ENCODE results near the gene HIGD1B.
A peak's percentile ranks its signal among the peaks of the same experiment; 100 is the strongest.
"Not testable (repeated sequence)": the region's sequence is repeated elsewhere in the genome, so short reads cannot be mapped to it uniquely, and the experiment has no call there.

Gene HIGD1B

GRCh38 chr17:44847586-44847985 is at the start of gene HIGD1B:
Gene HIGD1B, plus strand, starts transcription at chr17:44847883. Its CDS starts 270 bp downstream, at chr17:44848153.
- DNase-seq (ENCODE audit: low spot score) = no peak

GRCh38 chr17:44798356-44798755 is 49.3 kb upstream of the HIGD1B start:
- no peak for DNase-seq (ENCODE audit: low spot score)

GRCh38 chr17:44801880-44802279 is 45.8 kb upstream of the HIGD1B start:
- no peak for DNase-seq (ENCODE audit: low spot score)

- DNase-seq (ENCODE audit: low spot score) = no peak
These were observed 43.2 kb upstream of the HIGD1B start for GRCh38 chr17:44804302-44805089.

DNA sequence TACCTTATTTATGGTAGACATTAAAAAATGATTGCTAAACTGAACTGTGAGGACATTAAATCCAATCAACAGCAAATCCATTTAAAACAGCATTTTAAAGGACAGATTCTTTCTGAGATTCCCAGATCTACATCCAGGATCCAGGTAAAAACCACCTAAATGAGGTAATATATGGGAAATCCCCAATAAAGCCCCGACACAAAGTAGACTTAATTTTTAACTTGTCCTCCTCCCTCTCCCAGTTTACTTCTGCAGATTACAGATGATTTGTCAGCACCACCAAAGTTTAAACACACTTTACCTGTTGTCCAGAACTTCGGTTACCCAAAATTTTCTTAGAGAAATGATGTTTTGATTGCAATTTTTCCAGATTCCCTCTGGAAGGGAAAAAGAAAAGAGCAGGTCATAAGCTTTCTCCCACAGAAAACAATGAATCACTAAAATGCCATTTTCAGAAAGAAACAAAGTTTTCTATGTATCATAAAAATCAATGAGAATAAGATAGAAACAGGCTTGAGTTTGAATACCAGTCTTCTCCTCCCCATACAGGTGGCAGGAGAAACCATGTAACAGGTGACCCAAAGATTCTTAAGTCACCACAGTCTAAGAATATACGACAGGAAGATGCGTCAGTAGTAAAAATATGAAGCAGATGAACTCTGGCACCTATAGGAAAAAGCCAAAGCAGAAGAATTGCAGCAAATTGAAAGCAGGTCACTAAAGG is 40.4 kb upstream of the HIGD1B start:
- no peak for DNase-seq (ENCODE audit: low spot score)

GRCh38 chr17:44807817-44808155 is 39.9 kb upstream of the HIGD1B start:
- DNase-seq (ENCODE audit: low spot score) = no peak

- no peak for DNase-seq (ENCODE audit: low spot score)
These were observed 39.5 kb upstream of the HIGD1B start for GRCh38 chr17:44808156-44808555.

DNA sequence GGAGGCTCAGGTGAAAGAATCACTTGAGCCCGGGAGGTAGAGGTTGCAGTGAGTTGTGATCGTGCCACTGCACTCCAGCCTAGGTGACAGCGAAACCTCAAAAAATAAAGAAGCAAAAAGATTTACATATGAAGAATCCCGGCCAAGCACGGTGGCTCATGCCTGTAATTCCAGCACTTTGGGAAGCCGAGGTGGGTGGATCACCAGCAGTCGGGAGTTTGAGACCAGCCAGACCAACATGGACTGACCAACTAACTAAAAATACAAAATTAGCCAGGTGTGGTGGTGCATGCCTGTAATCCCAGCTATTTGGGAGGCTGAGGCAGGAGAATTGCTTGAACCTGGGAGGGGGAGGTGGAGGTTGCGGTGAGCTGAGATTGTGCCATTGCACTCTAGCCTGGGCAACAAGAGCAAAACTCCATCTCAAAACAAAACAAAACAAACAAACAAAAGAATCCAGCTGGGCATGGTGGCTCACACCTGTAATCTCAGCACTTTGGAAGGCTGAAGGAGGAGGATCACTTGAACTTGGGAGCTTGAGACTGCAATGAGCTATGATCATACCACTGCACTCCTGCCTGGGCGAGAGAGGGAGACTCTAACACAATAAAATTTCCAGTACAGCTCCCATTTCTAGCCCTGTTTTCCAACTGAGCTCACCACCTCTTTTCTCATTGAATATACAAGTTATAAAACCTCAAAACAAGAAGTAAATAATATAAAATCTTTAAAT is 38.9 kb upstream of the HIGD1B start:
- not testable (repeated sequence) for DNase-seq (ENCODE audit: low spot score)

- no peak for DNase-seq (ENCODE audit: low spot score)
These were observed 35.4 kb upstream of the HIGD1B start for GRCh38 chr17:44812263-44812662.

- DNase-seq (ENCODE audit: low spot score) = not testable (repeated sequence)
These were observed 29.2 kb upstream of the HIGD1B start for GRCh38 chr17:44818508-44818907.

GRCh38 chr17:44820631-44821212 is 27.0 kb upstream of the HIGD1B start:
- DNase-seq (ENCODE audit: low spot score) = peak; percentile 70

- DNase-seq (ENCODE audit: low spot score) = not testable (repeated sequence)
These were observed 22.4 kb upstream of the HIGD1B start for GRCh38 chr17:44825236-44825635.

DNA sequence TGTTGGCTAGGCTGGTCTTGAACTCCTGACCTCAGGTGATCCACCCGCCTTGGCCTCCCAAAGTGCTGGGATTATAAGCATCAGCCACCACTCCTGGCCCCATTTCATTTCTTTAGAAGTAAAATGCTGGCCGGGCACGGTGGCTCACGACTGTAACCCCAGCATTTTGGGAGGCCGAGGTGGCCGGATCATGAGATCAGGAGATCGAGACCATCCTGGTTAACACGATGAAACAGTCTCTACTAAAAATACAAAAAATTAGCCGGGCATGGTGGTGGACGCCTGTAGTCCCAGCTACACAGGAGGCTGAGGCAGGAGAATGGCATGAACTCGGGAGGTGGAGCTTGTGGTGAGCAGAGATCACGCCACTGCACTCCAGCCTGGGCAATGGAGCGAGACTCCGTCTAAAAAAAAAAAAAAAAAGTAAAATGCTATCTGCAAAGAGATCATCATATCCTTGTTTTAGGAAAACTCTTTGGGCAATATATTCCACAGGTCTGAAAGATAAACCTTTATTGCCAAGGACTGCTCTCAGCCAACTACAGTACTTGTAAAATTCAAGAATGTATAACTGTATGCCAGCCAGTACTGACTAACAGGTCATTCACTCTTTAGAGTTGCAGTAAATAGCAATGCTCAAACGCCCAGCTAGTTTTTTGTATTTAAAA is 21.4 kb upstream of the HIGD1B start:
- no peak for DNase-seq (ENCODE audit: low spot score)

DNA sequence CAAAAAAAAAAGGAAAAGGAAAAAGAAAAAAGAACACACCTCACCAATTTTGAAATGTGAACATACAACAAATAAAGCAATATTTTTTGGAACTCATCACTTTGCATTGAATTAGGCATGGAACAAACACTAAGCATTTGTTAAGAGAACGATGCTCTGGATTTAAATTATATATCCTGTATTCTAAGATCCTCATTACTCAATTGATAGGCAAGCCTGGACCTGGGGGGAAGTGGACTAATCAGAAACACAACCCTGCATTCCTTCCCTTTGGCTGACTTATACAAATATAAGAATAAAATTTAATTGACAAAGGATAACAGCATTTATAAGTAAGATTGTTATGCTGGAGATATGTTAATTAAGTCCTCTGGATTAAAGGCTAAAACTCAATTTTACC is 19.8 kb upstream of the HIGD1B start:
- DNase-seq (ENCODE audit: low spot score) = no peak

- DNase-seq (ENCODE audit: low spot score) = no peak
These were observed 18.7 kb upstream of the HIGD1B start for GRCh38 chr17:44828919-44829522.

GRCh38 chr17:44829523-44830358 is 17.9 kb upstream of the HIGD1B start, which contains the start of gene GJC1:
Gene GJC1, minus strand, starts transcription at chr17:44830287. Its CDS starts 24,470 bp downstream, at chr17:44805817.
- no peak for DNase-seq (ENCODE audit: low spot score)

DNA sequence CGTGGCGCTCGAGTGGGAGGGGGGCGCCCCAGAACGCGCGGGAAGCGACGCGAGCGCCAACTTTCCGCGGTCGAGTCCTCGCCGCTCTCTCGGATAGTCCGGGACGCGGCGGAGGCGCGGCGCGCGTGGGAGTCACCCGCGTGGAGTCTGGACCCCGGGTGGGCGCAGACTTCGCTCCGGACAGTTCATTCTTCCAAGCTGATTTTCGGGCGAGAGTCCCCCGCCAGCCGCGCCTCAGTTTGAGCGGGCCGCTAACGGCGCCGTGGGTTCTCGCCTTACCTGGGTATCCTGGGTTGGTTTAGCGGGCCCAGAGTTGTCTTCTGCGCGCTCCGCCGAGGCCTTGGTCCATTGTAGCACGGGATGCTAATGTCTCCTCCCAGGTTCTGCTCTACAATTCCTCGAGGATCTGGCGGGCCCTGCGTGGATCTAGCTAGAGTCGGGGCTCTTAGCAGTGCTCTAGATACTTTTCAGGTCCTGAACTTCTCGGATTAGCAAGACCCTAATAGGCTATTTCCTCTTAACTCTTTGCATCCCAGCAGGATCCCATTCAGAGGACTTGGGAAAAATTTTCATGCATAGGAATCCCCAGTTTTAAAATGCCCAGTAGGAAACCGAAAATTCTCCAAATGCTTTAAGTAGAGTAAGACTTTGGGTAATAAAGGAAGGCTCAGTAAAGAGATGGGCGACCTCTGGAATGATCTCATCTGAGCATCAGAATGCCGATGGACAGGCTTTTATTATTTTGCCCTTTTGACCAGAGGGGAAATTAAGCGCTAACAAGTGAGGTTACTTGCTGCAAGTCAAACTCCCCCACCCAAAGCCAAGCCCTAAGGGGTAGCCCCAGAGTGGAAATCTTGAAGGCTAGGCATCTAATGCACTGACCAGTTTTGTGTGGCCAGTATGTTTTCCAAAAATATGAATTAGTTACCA is 17.1 kb upstream of the HIGD1B start:
- no peak for DNase-seq (ENCODE audit: low spot score)

GRCh38 chr17:44831371-44831770 is 16.3 kb upstream of the HIGD1B start:
- DNase-seq (ENCODE audit: low spot score) = no peak

GRCh38 chr17:44832805-44833204 is 14.9 kb upstream of the HIGD1B start:
- no peak for DNase-seq (ENCODE audit: low spot score)
